ENCODE results near the gene TENT5C. TPM values are rescaled to one million over a fixed set of nuclear protein-coding genes. Genes with fewer than 3 reads are reported as not detected.

The TENT5C gene
- total and polyA plus RNA-seq, 10 of the 15 experiments (the other 5 are each of a cell fraction or from before 2014, with no cell fraction given): 0.19 to 2.4 (median 0.78) TPM

DNA sequence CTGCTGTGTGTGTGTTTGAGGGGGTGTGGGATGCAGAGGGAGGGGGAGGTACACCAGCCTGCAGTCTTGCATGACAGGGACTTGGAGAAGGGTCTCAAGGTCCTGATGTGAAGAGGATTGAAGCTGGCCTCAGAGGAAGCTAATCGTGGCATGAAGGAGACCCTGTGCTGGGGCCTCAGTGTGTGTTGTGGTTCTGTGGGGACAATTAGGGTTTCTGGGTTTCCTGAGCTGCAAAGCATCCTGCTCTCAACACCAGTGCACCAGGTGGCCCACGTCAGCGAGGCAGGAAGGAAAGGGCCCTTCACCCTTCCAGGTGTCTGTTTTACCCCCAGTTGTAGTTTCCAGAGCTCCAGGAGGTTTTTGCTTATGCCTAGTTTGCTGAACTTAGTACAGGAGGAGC is 52.8 kb downstream of the TENT5C start (continued):
- TF ChIP-seq, protein P1, sequence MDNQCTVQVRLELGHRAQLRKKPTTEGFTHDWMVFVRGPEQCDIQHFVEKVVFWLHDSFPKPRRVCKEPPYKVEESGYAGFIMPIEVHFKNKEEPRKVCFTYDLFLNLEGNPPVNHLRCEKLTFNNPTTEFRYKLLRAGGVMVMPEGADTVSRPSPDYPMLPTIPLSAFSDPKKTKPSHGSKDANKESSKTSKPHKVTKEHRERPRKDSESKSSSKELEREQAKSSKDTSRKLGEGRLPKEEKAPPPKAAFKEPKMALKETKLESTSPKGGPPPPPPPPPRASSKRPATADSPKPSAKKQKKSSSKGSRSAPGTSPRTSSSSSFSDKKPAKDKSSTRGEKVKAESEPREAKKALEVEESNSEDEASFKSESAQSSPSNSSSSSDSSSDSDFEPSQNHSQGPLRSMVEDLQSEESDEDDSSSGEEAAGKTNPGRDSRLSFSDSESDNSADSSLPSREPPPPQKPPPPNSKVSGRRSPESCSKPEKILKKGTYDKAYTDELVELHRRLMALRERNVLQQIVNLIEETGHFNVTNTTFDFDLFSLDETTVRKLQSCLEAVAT (IDR thresholded peaks at IDR 0.05): no peak
- TF ChIP-seq TCF3 (IDR thresholded peaks at IDR 0.05; ENCODE audit: borderline replicate concordance, insufficient read depth, low read depth, low read length) (peak; percentile 98), CHD2 (IDR thresholded peaks at IDR 0.05; ENCODE audit: borderline replicate concordance, low read depth, low read length) (no peak), NFYB (IDR thresholded peaks at IDR 0.05; ENCODE audit: insufficient read depth, low read depth, low read length) (no peak), NFYA (IDR thresholded peaks at IDR 0.05; ENCODE audit: borderline replicate concordance, low read depth, low read length) (no peak), GABPA (IDR thresholded peaks at IDR 0.05; ENCODE audit: low read depth) (no peak), PAX5 (IDR thresholded peaks at IDR 0.05; ENCODE audit: borderline replicate concordance, low read depth, low read length) (peak; percentile 72; the same call in 1 of the 2 replicates), SIN3A (IDR thresholded peaks at IDR 0.05; ENCODE audit: low read depth, low read length) (no peak), BHLHE40 (IDR thresholded peaks at IDR 0.05; ENCODE audit: borderline replicate concordance in 1 of 2, low read depth in 2 of 2, low read length in 1 of 2) (no peak), BCL11A (IDR thresholded peaks at IDR 0.05; ENCODE audit: low read depth, low read length) (peak; percentile 40; the same call in 1 of the 2 replicates), ZNF384 (IDR thresholded peaks at IDR 0.05; ENCODE audit: borderline replicate concordance, low read depth, low read length) (no peak), ZNF24 (IDR thresholded peaks at IDR 0.05) (no peak)
- TF ChIP-seq, protein P2, sequence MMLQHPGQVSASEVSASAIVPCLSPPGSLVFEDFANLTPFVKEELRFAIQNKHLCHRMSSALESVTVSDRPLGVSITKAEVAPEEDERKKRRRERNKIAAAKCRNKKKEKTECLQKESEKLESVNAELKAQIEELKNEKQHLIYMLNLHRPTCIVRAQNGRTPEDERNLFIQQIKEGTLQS (IDR thresholded peaks at IDR 0.05; ENCODE audit: borderline replicate concordance, extremely low read depth, low read depth, low read length): no peak
- TF ChIP-seq, protein P3, sequence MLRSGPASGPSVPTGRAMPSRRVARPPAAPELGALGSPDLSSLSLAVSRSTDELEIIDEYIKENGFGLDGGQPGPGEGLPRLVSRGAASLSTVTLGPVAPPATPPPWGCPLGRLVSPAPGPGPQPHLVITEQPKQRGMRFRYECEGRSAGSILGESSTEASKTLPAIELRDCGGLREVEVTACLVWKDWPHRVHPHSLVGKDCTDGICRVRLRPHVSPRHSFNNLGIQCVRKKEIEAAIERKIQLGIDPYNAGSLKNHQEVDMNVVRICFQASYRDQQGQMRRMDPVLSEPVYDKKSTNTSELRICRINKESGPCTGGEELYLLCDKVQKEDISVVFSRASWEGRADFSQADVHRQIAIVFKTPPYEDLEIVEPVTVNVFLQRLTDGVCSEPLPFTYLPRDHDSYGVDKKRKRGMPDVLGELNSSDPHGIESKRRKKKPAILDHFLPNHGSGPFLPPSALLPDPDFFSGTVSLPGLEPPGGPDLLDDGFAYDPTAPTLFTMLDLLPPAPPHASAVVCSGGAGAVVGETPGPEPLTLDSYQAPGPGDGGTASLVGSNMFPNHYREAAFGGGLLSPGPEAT (IDR thresholded peaks at IDR 0.05; ENCODE audit: low read depth): no peak
- TF ChIP-seq, protein P4, sequence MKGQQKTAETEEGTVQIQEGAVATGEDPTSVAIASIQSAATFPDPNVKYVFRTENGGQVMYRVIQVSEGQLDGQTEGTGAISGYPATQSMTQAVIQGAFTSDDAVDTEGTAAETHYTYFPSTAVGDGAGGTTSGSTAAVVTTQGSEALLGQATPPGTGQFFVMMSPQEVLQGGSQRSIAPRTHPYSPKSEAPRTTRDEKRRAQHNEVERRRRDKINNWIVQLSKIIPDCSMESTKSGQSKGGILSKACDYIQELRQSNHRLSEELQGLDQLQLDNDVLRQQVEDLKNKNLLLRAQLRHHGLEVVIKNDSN (IDR thresholded peaks at IDR 0.05; ENCODE audit: borderline replicate concordance, extremely low read length, insufficient read depth, low read depth, low read length): no peak
- TF ChIP-seq, protein P5, sequence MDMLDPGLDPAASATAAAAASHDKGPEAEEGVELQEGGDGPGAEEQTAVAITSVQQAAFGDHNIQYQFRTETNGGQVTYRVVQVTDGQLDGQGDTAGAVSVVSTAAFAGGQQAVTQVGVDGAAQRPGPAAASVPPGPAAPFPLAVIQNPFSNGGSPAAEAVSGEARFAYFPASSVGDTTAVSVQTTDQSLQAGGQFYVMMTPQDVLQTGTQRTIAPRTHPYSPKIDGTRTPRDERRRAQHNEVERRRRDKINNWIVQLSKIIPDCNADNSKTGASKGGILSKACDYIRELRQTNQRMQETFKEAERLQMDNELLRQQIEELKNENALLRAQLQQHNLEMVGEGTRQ (IDR thresholded peaks at IDR 0.05; ENCODE audit: borderline replicate concordance, low read depth, low read length): no peak
- TF ChIP-seq, protein P6, sequence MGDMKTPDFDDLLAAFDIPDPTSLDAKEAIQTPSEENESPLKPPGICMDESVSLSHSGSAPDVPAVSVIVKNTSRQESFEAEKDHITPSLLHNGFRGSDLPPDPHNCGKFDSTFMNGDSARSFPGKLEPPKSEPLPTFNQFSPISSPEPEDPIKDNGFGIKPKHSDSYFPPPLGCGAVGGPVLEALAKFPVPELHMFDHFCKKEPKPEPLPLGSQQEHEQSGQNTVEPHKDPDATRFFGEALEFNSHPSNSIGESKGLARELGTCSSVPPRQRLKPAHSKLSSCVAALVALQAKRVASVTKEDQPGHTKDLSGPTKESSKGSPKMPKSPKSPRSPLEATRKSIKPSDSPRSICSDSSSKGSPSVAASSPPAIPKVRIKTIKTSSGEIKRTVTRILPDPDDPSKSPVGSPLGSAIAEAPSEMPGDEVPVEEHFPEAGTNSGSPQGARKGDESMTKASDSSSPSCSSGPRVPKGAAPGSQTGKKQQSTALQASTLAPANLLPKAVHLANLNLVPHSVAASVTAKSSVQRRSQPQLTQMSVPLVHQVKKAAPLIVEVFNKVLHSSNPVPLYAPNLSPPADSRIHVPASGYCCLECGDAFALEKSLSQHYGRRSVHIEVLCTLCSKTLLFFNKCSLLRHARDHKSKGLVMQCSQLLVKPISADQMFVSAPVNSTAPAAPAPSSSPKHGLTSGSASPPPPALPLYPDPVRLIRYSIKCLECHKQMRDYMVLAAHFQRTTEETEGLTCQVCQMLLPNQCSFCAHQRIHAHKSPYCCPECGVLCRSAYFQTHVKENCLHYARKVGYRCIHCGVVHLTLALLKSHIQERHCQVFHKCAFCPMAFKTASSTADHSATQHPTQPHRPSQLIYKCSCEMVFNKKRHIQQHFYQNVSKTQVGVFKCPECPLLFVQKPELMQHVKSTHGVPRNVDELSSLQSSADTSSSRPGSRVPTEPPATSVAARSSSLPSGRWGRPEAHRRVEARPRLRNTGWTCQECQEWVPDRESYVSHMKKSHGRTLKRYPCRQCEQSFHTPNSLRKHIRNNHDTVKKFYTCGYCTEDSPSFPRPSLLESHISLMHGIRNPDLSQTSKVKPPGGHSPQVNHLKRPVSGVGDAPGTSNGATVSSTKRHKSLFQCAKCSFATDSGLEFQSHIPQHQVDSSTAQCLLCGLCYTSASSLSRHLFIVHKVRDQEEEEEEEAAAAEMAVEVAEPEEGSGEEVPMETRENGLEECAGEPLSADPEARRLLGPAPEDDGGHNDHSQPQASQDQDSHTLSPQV (IDR thresholded peaks at IDR 0.05): no peak
- TF ChIP-seq, protein P7, sequence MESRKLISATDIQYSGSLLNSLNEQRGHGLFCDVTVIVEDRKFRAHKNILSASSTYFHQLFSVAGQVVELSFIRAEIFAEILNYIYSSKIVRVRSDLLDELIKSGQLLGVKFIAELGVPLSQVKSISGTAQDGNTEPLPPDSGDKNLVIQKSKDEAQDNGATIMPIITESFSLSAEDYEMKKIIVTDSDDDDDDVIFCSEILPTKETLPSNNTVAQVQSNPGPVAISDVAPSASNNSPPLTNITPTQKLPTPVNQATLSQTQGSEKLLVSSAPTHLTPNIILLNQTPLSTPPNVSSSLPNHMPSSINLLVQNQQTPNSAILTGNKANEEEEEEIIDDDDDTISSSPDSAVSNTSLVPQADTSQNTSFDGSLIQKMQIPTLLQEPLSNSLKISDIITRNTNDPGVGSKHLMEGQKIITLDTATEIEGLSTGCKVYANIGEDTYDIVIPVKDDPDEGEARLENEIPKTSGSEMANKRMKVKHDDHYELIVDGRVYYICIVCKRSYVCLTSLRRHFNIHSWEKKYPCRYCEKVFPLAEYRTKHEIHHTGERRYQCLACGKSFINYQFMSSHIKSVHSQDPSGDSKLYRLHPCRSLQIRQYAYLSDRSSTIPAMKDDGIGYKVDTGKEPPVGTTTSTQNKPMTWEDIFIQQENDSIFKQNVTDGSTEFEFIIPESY (IDR thresholded peaks at IDR 0.05): no peak

All from GM12878 (cell line).